HepG2 (cell line): ENCODE results near the gene TAF11L11. TPM values are rescaled to one million over a fixed set of nuclear protein-coding genes. Genes with fewer than 3 reads are reported as not detected.
"Not testable (repeated sequence)": the region's sequence is repeated elsewhere in the genome, so short reads cannot be mapped to it uniquely, and the experiment has no call there.

Experiments used
- ATAC-seq: fragments of 200-7000 bp; cut with Tn5 transposase; 3 replicates; pipeline ENCODE4 v1.9.1; 2020; ENCODE audit warnings: mild to moderate bottlenecking, moderate library complexity
- BruUV-seq: library from RNA; stranded (reverse); fragments of 400-500 nt; replicated peaks from 2 replicates; lab custom pipeline; 2021; lab: Mats Ljungman, UMichigan
- CTCF ChIA-PET: fragments of 300-600 bp; formaldehyde crosslinking; extraction: SDS; loops from one replicate; lab custom pipeline; 2021; ENCODE audit warnings: low total read pairs, inconsistent platforms, low intra/inter-chr PET ratio; lab: Yijun Ruan, JAX
- POLR2A ChIA-PET: fragments of 350-600 bp; sonication (Branson Sonifier 250); formaldehyde crosslinking; loops from one replicate; lab custom pipeline; 2020; ENCODE audit warnings: antibody characterized with exemption, inconsistent platforms; lab: Yijun Ruan, JAX
- DNase-seq: peaks from one replicate; pipeline ENCODE4 v3.0.0-alpha.2; 2015; ENCODE audit warnings: low spot score
- FAIRE-seq: peaks from 3 replicates; lab custom pipeline; 2011; peaks lifted over from hg19 to GRCh38; lab: Jason Lieb, UNC
- H2AFZ ChIP-seq: one replicate; pipeline ENCODE4 v1.6.1; 2011; ENCODE audit warnings: low read length, inconsistent platforms
- H3K27ac ChIP-seq: fragments of 300-600 bp; 3 replicates; pipeline ENCODE4 v1.8.0; 2011; ENCODE audit warnings: mixed run types, mild to moderate bottlenecking, mixed read lengths, low read length, inconsistent platforms; ENCODE audit not compliant: insufficient read depth; ENCODE audit errors: extremely low read length
- H3K27me3 ChIP-seq, 2 experiments: fragments of 200-600 bp in 1 of 2; 2 replicates in 1 of 2; 3 replicates in 1 of 2; pipeline versions ENCODE4 v1.6.0 to v1.8.0; 2011; ENCODE audit warnings: low read length in 2 of 2, mild to moderate bottlenecking in 2 of 2, moderate library complexity in 2 of 2, inconsistent platforms in 1 of 2; ENCODE audit not compliant: insufficient read depth in 2 of 2, control insufficient read depth in 1 of 2
- H3K36me3 ChIP-seq, 2 experiments: fragments of 200-600 bp in 1 of 2; replicated peaks in 1 of 2; 2 replicates in 1 of 2; 3 replicates in 1 of 2; pipeline versions ENCODE4 v1.5.1 to v1.8.0; 2011; ENCODE audit warnings: low read length in 2 of 2, inconsistent platforms in 1 of 2; ENCODE audit not compliant: insufficient read depth in 2 of 2, control insufficient read depth in 1 of 2
- H3K4me1 ChIP-seq: 2 replicates; pipeline ENCODE4 v1.5.1; 2012; ENCODE audit warnings: low read length, inconsistent platforms; ENCODE audit not compliant: insufficient read depth
- H3K4me2 ChIP-seq: 2 replicates; pipeline ENCODE4 v1.6.0; 2011; ENCODE audit warnings: low read depth, low read length, inconsistent platforms
- H3K4me3 ChIP-seq, 3 experiments: fragments of 200-600 bp in 1 of 3; sonication (generic), shearing (Covaris generic) in 1 of 3; replicated peaks in 1 of 3; 2 replicates each; pipeline ENCODE4 v1.5.1; 2011 to 2016; ENCODE audit warnings: low read length in 3 of 3, inconsistent platforms in 2 of 3, low read depth in 2 of 3, mild to moderate bottlenecking in 2 of 3, control low read depth in 1 of 3, mixed read lengths in 1 of 3; ENCODE audit not compliant: insufficient read depth in 1 of 3
- H3K79me2 ChIP-seq: one replicate; pipeline ENCODE4 v1.6.1; 2011; ENCODE audit warnings: low read length, inconsistent platforms; ENCODE audit not compliant: insufficient read depth
- H3K9ac ChIP-seq: 2 replicates; pipeline ENCODE4 v1.6.0; 2011; ENCODE audit warnings: mild to moderate bottlenecking, low read depth, low read length, inconsistent platforms; ENCODE audit not compliant: insufficient read depth
- H3K9me3 ChIP-seq: 2 replicates; pipeline ENCODE4 v1.5.1; 2012; ENCODE audit warnings: mild to moderate bottlenecking, low read length
- H4K20me1 ChIP-seq: 2 replicates; pipeline ENCODE4 v1.6.0; 2011; ENCODE audit warnings: inconsistent platforms, mild to moderate bottlenecking, low read length, moderate library complexity; ENCODE audit not compliant: insufficient read depth
- HMG20A ChIP-seq: IDR thresholded peaks from 2 replicates; pipeline ENCODE4 v1.6.1; 2016; ENCODE audit warnings: borderline replicate concordance
- MTF2 ChIP-seq: sonication (generic); formaldehyde crosslinking; IDR thresholded peaks from 2 replicates; pipeline ENCODE4 v1.5.0; 2020; ENCODE audit warnings: missing genetic modification reagents, borderline replicate concordance
- REPIN1 ChIP-seq: sonication (generic); formaldehyde crosslinking; IDR thresholded peaks from 2 replicates; pipeline ENCODE4 v1.8.0; 2022; ENCODE audit warnings: missing genetic modification reagents, low read depth, mild to moderate bottlenecking, borderline replicate concordance
- RXRA ChIP-seq: sonication (generic); formaldehyde crosslinking; IDR thresholded peaks from 2 replicates; pipeline ENCODE4 v1.5.1; 2020; ENCODE audit warnings: missing genetic modification reagents
- SP1 ChIP-seq, 2 experiments: fragments of 450-650 bp in 1 of 2; sonication (generic) in 1 of 2; formaldehyde crosslinking in 1 of 2; IDR thresholded peaks; 2 replicates each; pipeline versions ENCODE4 v1.4.0 to v1.6.1; 2016 to 2020; ENCODE audit warnings: missing genetic modification reagents in 1 of 2
- ZFP37 ChIP-seq: sonication (generic); formaldehyde crosslinking; IDR thresholded peaks from 2 replicates; pipeline ENCODE4 v1.4.0; 2020; ENCODE audit warnings: missing genetic modification reagents, borderline replicate concordance
- ZFP82 ChIP-seq: sonication (generic); formaldehyde crosslinking; IDR thresholded peaks from 2 replicates; pipeline ENCODE4 v1.5.1; 2020; ENCODE audit warnings: mild to moderate bottlenecking, missing genetic modification reagents, borderline replicate concordance
- ZNF263 ChIP-seq: sonication (generic); formaldehyde crosslinking; IDR thresholded peaks from 2 replicates; pipeline ENCODE4 v1.4.0; 2020; ENCODE audit warnings: missing genetic modification reagents
- ZNF33B ChIP-seq: sonication (generic); formaldehyde crosslinking; IDR thresholded peaks from 2 replicates; pipeline ENCODE4 v1.5.1; 2020; ENCODE audit warnings: mild to moderate bottlenecking, missing genetic modification reagents
- WGBS: methylation state at CpG from one replicate; pipeline ENCODE4 v1.1.6; 2017; ENCODE audit warnings: low lambda C conversion rate; 5-methylcytosine and 5-hydroxymethylcytosine counted together
- in situ Hi-C: cut with HindIII; loops from 2 replicates; pipeline ENCODE4 v1.10.0; 2017; ENCODE audit warnings: low pct_unique_long_range_greater_than_20kb; ENCODE audit not compliant: extremely low pct_ligation_motif_present
- intact Hi-C: fragments of 100-400 bp; cut with micrococcal nuclease; formaldehyde crosslinking; loops from one replicate; pipeline ENCODE4 v1.10.0; 2022; ENCODE audit not compliant: unreplicated experiment
- polyA plus RNA-seq, 8 experiments: library from polyadenylated mRNA; depleted of rRNA in 3 of 8; stranded (reverse) in 7 of 8; unstranded in 1 of 8; fragments of >200 nt; fragmentation: Illumina TruSeq in 4 of 8; extraction: Trizol in 4 of 8; gene quantifications; 2 replicates each; pipeline versions ENCODE4 v1.2.1 to v1.2.3, GENCODE V29; 2011 to 2016; ENCODE audit warnings: low read depth in 4 of 8, missing spikeins in 1 of 8, mixed read lengths in 1 of 8; ENCODE audit not compliant: insufficient read depth in 1 of 8
- total RNA-seq, 5 experiments: library from RNA; depleted of rRNA; stranded (reverse); fragments of >200 nt; fragmentation: Illumina TruSeq; extraction: Trizol; gene quantifications; 2 replicates each; pipeline ENCODE4 v1.2.3, GENCODE V29; 2016; ENCODE audit warnings: low read depth in 1 of 5
- TF ChIP-seq, protein P1 (sequence below): sonication (generic); formaldehyde crosslinking; IDR thresholded peaks from 2 replicates; pipeline ENCODE4 v1.4.0; 2020; ENCODE audit warnings: missing genetic modification reagents, borderline replicate concordance
- TF ChIP-seq, protein P2 (sequence below): sonication (generic); formaldehyde crosslinking; IDR thresholded peaks from 2 replicates; pipeline ENCODE4 v1.5.1; 2020; ENCODE audit warnings: mild to moderate bottlenecking, missing genetic modification reagents, moderate library complexity
- TF ChIP-seq, protein P3 (sequence below): sonication (generic); formaldehyde crosslinking; IDR thresholded peaks from 2 replicates; pipeline ENCODE4 v1.4.0; 2020; ENCODE audit warnings: mild to moderate bottlenecking, missing genetic modification reagents, borderline replicate concordance
- TF ChIP-seq, protein P4 (sequence below): sonication (generic); formaldehyde crosslinking; IDR thresholded peaks from 2 replicates; pipeline ENCODE4 v1.4.0; 2020; ENCODE audit warnings: low read depth, mild to moderate bottlenecking, missing genetic modification reagents

The TAF11L11 gene
- total and polyA plus RNA-seq, 2 of the 13 experiments (the other 11 are each of a cell fraction or from before 2014, with no cell fraction given), result not detected

GRCh38 chr5:17604951-17605350 is 968 bp downstream of the TAF11L11 start (continued):
- TF ChIP-seq, protein P1, sequence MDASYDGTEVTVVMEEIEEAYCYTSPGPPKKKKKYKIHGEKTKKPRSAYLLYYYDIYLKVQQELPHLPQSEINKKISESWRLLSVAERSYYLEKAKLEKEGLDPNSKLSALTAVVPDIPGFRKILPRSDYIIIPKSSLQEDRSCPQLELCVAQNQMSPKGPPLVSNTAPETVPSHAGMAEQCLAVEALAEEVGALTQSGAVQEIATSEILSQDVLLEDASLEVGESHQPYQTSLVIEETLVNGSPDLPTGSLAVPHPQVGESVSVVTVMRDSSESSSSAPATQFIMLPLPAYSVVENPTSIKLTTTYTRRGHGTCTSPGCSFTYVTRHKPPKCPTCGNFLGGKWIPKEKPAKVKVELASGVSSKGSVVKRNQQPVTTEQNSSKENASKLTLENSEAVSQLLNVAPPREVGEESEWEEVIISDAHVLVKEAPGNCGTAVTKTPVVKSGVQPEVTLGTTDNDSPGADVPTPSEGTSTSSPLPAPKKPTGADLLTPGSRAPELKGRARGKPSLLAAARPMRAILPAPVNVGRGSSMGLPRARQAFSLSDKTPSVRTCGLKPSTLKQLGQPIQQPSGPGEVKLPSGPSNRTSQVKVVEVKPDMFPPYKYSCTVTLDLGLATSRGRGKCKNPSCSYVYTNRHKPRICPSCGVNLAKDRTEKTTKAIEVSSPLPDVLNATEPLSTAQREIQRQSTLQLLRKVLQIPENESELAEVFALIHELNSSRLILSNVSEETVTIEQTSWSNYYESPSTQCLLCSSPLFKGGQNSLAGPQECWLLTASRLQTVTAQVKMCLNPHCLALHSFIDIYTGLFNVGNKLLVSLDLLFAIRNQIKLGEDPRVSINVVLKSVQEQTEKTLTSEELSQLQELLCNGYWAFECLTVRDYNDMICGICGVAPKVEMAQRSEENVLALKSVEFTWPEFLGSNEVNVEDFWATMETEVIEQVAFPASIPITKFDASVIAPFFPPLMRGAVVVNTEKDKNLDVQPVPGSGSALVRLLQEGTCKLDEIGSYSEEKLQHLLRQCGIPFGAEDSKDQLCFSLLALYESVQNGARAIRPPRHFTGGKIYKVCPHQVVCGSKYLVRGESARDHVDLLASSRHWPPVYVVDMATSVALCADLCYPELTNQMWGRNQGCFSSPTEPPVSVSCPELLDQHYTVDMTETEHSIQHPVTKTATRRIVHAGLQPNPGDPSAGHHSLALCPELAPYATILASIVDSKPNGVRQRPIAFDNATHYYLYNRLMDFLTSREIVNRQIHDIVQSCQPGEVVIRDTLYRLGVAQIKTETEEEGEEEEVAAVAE, result no peak
- TF ChIP-seq, protein P2, sequence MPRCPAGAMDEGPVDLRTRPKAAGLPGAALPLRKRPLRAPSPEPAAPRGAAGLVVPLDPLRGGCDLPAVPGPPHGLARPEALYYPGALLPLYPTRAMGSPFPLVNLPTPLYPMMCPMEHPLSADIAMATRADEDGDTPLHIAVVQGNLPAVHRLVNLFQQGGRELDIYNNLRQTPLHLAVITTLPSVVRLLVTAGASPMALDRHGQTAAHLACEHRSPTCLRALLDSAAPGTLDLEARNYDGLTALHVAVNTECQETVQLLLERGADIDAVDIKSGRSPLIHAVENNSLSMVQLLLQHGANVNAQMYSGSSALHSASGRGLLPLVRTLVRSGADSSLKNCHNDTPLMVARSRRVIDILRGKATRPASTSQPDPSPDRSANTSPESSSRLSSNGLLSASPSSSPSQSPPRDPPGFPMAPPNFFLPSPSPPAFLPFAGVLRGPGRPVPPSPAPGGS (CRISPR knock-in tag), result no peak
- no peak for TF ChIP-seq REPIN1
- TF ChIP-seq ZFP37 (CRISPR knock-in tag), result no peak
- no peak for TF ChIP-seq SP1 (IDR thresholded peaks at IDR 0.05)
- TF ChIP-seq SP1 (CRISPR knock-in tag; IDR thresholded peaks at IDR 0.05), result no peak
- no peak for TF ChIP-seq MTF2 (CRISPR knock-in tag)
- TF ChIP-seq, protein P3, sequence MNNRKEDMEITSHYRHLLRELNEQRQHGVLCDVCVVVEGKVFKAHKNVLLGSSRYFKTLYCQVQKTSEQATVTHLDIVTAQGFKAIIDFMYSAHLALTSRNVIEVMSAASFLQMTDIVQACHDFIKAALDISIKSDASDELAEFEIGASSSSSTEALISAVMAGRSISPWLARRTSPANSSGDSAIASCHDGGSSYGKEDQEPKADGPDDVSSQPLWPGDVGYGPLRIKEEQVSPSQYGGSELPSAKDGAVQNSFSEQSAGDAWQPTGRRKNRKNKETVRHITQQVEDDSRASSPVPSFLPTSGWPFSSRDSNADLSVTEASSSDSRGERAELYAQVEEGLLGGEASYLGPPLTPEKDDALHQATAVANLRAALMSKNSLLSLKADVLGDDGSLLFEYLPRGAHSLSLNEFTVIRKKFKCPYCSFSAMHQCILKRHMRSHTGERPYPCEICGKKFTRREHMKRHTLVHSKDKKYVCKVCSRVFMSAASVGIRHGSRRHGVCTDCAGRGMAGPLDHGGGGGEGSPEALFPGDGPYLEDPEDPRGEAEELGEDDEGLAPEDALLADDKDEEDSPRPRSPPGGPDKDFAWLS, result no peak
- TF ChIP-seq ZNF263 (CRISPR knock-in tag), result no peak
- no peak for TF ChIP-seq ZFP82 (CRISPR knock-in tag)
- TF ChIP-seq, protein P4, sequence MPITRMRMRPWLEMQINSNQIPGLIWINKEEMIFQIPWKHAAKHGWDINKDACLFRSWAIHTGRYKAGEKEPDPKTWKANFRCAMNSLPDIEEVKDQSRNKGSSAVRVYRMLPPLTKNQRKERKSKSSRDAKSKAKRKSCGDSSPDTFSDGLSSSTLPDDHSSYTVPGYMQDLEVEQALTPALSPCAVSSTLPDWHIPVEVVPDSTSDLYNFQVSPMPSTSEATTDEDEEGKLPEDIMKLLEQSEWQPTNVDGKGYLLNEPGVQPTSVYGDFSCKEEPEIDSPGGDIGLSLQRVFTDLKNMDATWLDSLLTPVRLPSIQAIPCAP, result no peak
- no peak for TF ChIP-seq RXRA (CRISPR knock-in tag)
- TF ChIP-seq ZNF33B (CRISPR knock-in tag), result no peak
- TF ChIP-seq HMG20A (CRISPR knock-in tag), result no peak
- TF ChIP-seq, all 625 proteins: peak for 0

GRCh38 chr5:17607461-17607860 is 3.5 kb downstream of the TAF11L11 start:
- H3K36me3 ChIP-seq, H3K79me2 ChIP-seq, BruUV-seq, H3K4me2 ChIP-seq, H3K9ac ChIP-seq, FAIRE-seq, DNase-seq, CTCF ChIA-PET, POLR2A ChIA-PET, ATAC-seq, intact Hi-C loops, H3K4me3 ChIP-seq, H3K27ac ChIP-seq, in situ Hi-C loops, H3K9me3 ChIP-seq, H3K27me3 ChIP-seq, H3K4me1 ChIP-seq, H4K20me1 ChIP-seq, H2AFZ ChIP-seq: not testable (repeated sequence)
- 17% methylated on average over 4 of the region's 4 CpGs for WGBS
